Neural progenitor cell (in vitro differentiated cells): ENCODE measurements around the gene TMUB1. TPM values are rescaled to one million over a fixed set of nuclear protein-coding genes. Genes with fewer than 3 reads are reported as not detected.
A peak's percentile ranks its signal among the peaks of the same experiment; 100 is the strongest.

Experiments used
- DNase-seq: peaks from one replicate; pipeline ENCODE4 v3.0.0-alpha.2; 2016; ENCODE audit warnings: low spot score
- H2AFZ ChIP-seq: fragments of 200-600 bp; sonication (generic); replicated peaks from 2 replicates; pipeline ENCODE4 v1.6.1; 2016; ENCODE audit warnings: antibody characterized with exemption
- H3F3A ChIP-seq: fragments of 200-600 bp; sonication (generic); 2 replicates; pipeline ENCODE4 v1.6.1; 2016; ENCODE audit warnings: antibody characterized with exemption, low read depth
- H3K27ac ChIP-seq: fragments of 200-600 bp; sonication (generic); 2 replicates; pipeline ENCODE4 v1.5.1; 2016; ENCODE audit warnings: mild to moderate bottlenecking
- H3K27me3 ChIP-seq: fragments of 200-600 bp; sonication (generic); 2 replicates; pipeline ENCODE4 v1.6.1; 2016; ENCODE audit warnings: mild to moderate bottlenecking, moderate library complexity
- H3K36me3 ChIP-seq: fragments of 200-600 bp; sonication (generic); 2 replicates; pipeline ENCODE4 v1.5.1; 2016
- H3K4me1 ChIP-seq: fragments of 200-600 bp; sonication (generic); 2 replicates; pipeline ENCODE4 v1.6.1; 2016; ENCODE audit warnings: mixed run types
- H3K4me2 ChIP-seq: fragments of 200-600 bp; sonication (generic); 2 replicates; pipeline ENCODE4 v1.6.1; 2016
- H3K4me3 ChIP-seq: fragments of 200-600 bp; sonication (generic); 2 replicates; pipeline ENCODE4 v1.5.1; 2016
- H3K79me2 ChIP-seq: fragments of 200-600 bp; sonication (generic); 2 replicates; pipeline ENCODE4 v1.6.1; 2016; ENCODE audit warnings: low read depth
- H3K9ac ChIP-seq: fragments of 200-600 bp; sonication (generic); 2 replicates; pipeline ENCODE4 v1.6.1; 2016
- H3K9me3 ChIP-seq: fragments of 200-600 bp; sonication (generic); 2 replicates; pipeline ENCODE4 v1.5.1; 2016; ENCODE audit warnings: low read depth
- H4K20me1 ChIP-seq: fragments of 200-600 bp; sonication (generic); 2 replicates; pipeline ENCODE4 v1.6.1; 2016; ENCODE audit warnings: low read depth
- H3K27ac Mint-ChIP-seq: 3 replicates; pipeline ENCODE4 v1.8.0; 2021; ENCODE audit warnings: mixed read lengths
- H3K27me3 Mint-ChIP-seq: 2 replicates; pipeline ENCODE4 v1.8.0; 2022; ENCODE audit warnings: low read depth, mild to moderate bottlenecking, inconsistent platforms, moderate library complexity, mixed read lengths; ENCODE audit not compliant: insufficient read depth
- H3K36me3 Mint-ChIP-seq: 3 replicates; pipeline ENCODE4 v1.8.0; 2021; ENCODE audit warnings: mixed read lengths
- H3K4me1 Mint-ChIP-seq: 3 replicates; pipeline ENCODE4 v1.8.0; 2021; ENCODE audit warnings: mixed read lengths
- H3K4me3 Mint-ChIP-seq: 3 replicates; pipeline ENCODE4 v1.8.0; 2021; ENCODE audit warnings: mild to moderate bottlenecking, moderate library complexity, mixed read lengths
- H3K9me3 Mint-ChIP-seq: 3 replicates; pipeline ENCODE4 v1.8.0; 2020; ENCODE audit warnings: mixed read lengths
- CTCF ChIP-seq: fragments of 200-600 bp; sonication (generic); IDR thresholded peaks from 2 replicates; pipeline ENCODE4 v1.5.1; 2017; ENCODE audit warnings: antibody characterized with exemption, mild to moderate bottlenecking
- EZH2 ChIP-seq: fragments of 200-600 bp; sonication (generic); IDR thresholded peaks from 2 replicates; pipeline ENCODE4 v1.6.1; 2017; ENCODE audit warnings: antibody characterized with exemption, mild to moderate bottlenecking, moderate library complexity
- EZH2phosphoT487 ChIP-seq: fragments of 200-600 bp; sonication (generic); IDR thresholded peaks from 2 replicates; pipeline ENCODE4 v1.6.1; 2017; ENCODE audit warnings: antibody characterized with exemption
- total RNA-seq: library from RNA; depleted of rRNA; stranded (reverse); fragments of >200 nt; gene quantifications from 2 replicates; pipeline ENCODE4 v1.2.3, GENCODE V29; 2015; ENCODE audit warnings: low replicate concordance

TMUB1 gene
- total RNA-seq, 1 donor from 2014 or later = 6.0 TPM

GRCh38 chr7:151126491-151127137 lies 43.3 kb upstream of the TMUB1 start:
- peaks cover 56% of the 10 kb centered on the region for H4K20me1 ChIP-seq
- H3K27me3 ChIP-seq = no peaks in the 10 kb centered on the region
- no peaks in the 10 kb centered on the region for H3K9me3 ChIP-seq
- H3K4me3 Mint-ChIP-seq = peak overlapping the region; percentile 41
- H3K4me3 ChIP-seq = peak overlapping the region; percentile 54
- DNase-seq = peak; percentile 41
- H3K9ac ChIP-seq = no peak overlapping the region
- H3K79me2 ChIP-seq = no peaks in the 10 kb centered on the region
- peaks cover 8% of the 10 kb centered on the region for H3K4me1 ChIP-seq
- H3K9me3 Mint-ChIP-seq = no peaks in the 10 kb centered on the region
- H3K4me1 Mint-ChIP-seq = peaks cover 25% of the 10 kb centered on the region
- peak overlapping the region; percentile 90 for H3K4me2 ChIP-seq
- TF ChIP-seq CTCF = no peak
- no peak for TF ChIP-seq EZH2
- TF ChIP-seq EZH2phosphoT487 = no peak
- no peak overlapping the region for H2AFZ ChIP-seq
- peaks cover 18% of the 10 kb centered on the region for H3K36me3 Mint-ChIP-seq
- no peaks in the 10 kb centered on the region for H3K36me3 ChIP-seq
- no peak overlapping the region for H3K27ac Mint-ChIP-seq
- no peak overlapping the region for H3K27ac ChIP-seq
- H3F3A ChIP-seq = peaks cover 41% of the 10 kb centered on the region
- peaks cover 15% of the 10 kb centered on the region for H3K27me3 Mint-ChIP-seq

GRCh38 chr7:151125846-151126481 lies 42.7 kb upstream of the TMUB1 start:
- Histone ChIP-seq H3K27me3 (no peaks in the 10 kb centered on the region), H3K27ac (no peak overlapping the region), H3K9me3 (no peaks in the 10 kb centered on the region), H3K4me2 (peak overlapping the region; percentile 90), H2AFZ (no peak overlapping the region), H3K36me3 (no peaks in the 10 kb centered on the region), H3F3A (peaks cover 41% of the 10 kb centered on the region), H3K9ac (no peak overlapping the region), H3K79me2 (no peaks in the 10 kb centered on the region), H3K4me1 (peaks cover 8% of the 10 kb centered on the region), H4K20me1 (peaks cover 59% of the 10 kb centered on the region), H3K4me3 (peak overlapping the region; percentile 54)
- no peak overlapping the region for H3K27ac Mint-ChIP-seq
- DNase-seq = peak; percentile 80
- H3K36me3 Mint-ChIP-seq = peaks cover 20% of the 10 kb centered on the region
- H3K4me1 Mint-ChIP-seq = peaks cover 27% of the 10 kb centered on the region
- H3K27me3 Mint-ChIP-seq = peaks cover 15% of the 10 kb centered on the region
- no peaks in the 10 kb centered on the region for H3K9me3 Mint-ChIP-seq
- TF ChIP-seq EZH2phosphoT487 (peak; percentile 11), EZH2 (no peak)
- H3K4me3 Mint-ChIP-seq = peak overlapping the region; percentile 82

- no peaks in the 10 kb centered on the region for H3K79me2 ChIP-seq
- no peak overlapping the region for H3K27ac Mint-ChIP-seq
- H3K4me3 Mint-ChIP-seq = peak overlapping the region; percentile 82
- H4K20me1 ChIP-seq = peaks cover 64% of the 10 kb centered on the region
- peaks cover 41% of the 10 kb centered on the region for H3F3A ChIP-seq
- TF ChIP-seq CTCF (peak; percentile 45), EZH2 (no peak), EZH2phosphoT487 (no peak)
- peak overlapping the region; percentile 54 for H3K4me3 ChIP-seq
- no peaks in the 10 kb centered on the region for H3K9me3 ChIP-seq
- H3K27ac ChIP-seq = no peak overlapping the region
- H3K27me3 Mint-ChIP-seq = peaks cover 15% of the 10 kb centered on the region
- H3K27me3 ChIP-seq = no peaks in the 10 kb centered on the region
- H3K4me1 Mint-ChIP-seq = peaks cover 27% of the 10 kb centered on the region
- H3K36me3 Mint-ChIP-seq = peaks cover 24% of the 10 kb centered on the region
- H3K36me3 ChIP-seq = no peaks in the 10 kb centered on the region
- no peaks in the 10 kb centered on the region for H3K9me3 Mint-ChIP-seq
- peaks cover 8% of the 10 kb centered on the region for H3K4me1 ChIP-seq
- peak overlapping the region; percentile 90 for H3K4me2 ChIP-seq
- no peak overlapping the region for H3K9ac ChIP-seq
- H2AFZ ChIP-seq = no peak overlapping the region
- peak; percentile 93 for DNase-seq
Observed at GRCh38 chr7:151125470-151125845, 42.2 kb upstream of the TMUB1 start.

GRCh38 chr7:151124899-151125399 lies 41.7 kb upstream of the TMUB1 start:
- H3K4me3 Mint-ChIP-seq = peak overlapping the region; percentile 82
- no peak for DNase-seq
- no peak overlapping the region for H3K9ac ChIP-seq
- no peaks in the 10 kb centered on the region for H3K79me2 ChIP-seq
- no peaks in the 10 kb centered on the region for H3K36me3 ChIP-seq
- H3K27ac ChIP-seq = no peak overlapping the region
- H3K36me3 Mint-ChIP-seq = peaks cover 26% of the 10 kb centered on the region
- H3K27me3 Mint-ChIP-seq = peaks cover 12% of the 10 kb centered on the region
- no peaks in the 10 kb centered on the region for H3K9me3 Mint-ChIP-seq
- no peaks in the 10 kb centered on the region for H3K9me3 ChIP-seq
- H4K20me1 ChIP-seq = peaks cover 70% of the 10 kb centered on the region
- H3K27me3 ChIP-seq = no peaks in the 10 kb centered on the region
- peak overlapping the region; percentile 90 for H3K4me2 ChIP-seq
- no peak overlapping the region for H3K27ac Mint-ChIP-seq
- peak overlapping the region; percentile 54 for H3K4me3 ChIP-seq
- peaks cover 27% of the 10 kb centered on the region for H3K4me1 Mint-ChIP-seq
- no peak overlapping the region for H2AFZ ChIP-seq
- H3F3A ChIP-seq = peaks cover 41% of the 10 kb centered on the region
- no peak for TF ChIP-seq EZH2phosphoT487
- peaks cover 8% of the 10 kb centered on the region for H3K4me1 ChIP-seq
